ENCODE data around the gene MBD3L2B. TPM values are rescaled to one million over a fixed set of nuclear protein-coding genes. Genes with fewer than 3 reads are reported as not detected.
"Not testable (repeated sequence)": the region's sequence is repeated elsewhere in the genome, so short reads cannot be mapped to it uniquely, and the experiment has no call there.

Gene MBD3L2B
- polyA plus RNA-seq (ENCODE audit: insufficient read length in 4 of 4), result not detected

GRCh38 chr19:7021331-7021730 is at the start of gene MBD3L2B:
MBD3L2B (minus strand) TSS chr19:7021431; CDS start chr19:7021397, 34 bp downstream.
- not testable (repeated sequence) for DNase-seq (ENCODE audit: low read depth in 4 of 4, low spot score in 2 of 4)

DNA sequence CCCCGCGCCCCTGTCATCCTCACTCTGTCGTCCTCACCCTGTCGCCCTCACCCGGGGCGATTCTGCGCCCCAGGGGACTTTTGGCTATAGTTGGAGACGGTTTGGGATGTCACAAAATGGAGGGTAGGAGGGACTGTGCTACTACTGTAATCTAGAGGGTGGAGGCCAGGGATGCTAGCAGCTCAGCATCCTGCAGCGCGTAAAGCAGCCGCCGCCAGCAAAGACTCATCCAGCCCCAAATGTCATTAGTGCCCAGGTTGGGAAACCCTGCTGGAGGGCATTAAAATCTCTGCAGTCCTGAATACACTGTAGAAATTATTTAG is 48.6 kb upstream of the MBD3L2B start:
- DNase-seq (ENCODE audit: low read depth in 4 of 4, low spot score in 2 of 4), result no peak

GRCh38 chr19:7069042-7069903 is 48.0 kb upstream of the MBD3L2B start, which contains the start of gene ZNF557:
ZNF557 (plus strand) TSS chr19:7069703; CDS start chr19:7075075, 5,372 bp downstream.
- peak; percentile 91 to 95 (median 93) for DNase-seq (ENCODE audit: low read depth in 4 of 4, low spot score in 2 of 4)

DNA sequence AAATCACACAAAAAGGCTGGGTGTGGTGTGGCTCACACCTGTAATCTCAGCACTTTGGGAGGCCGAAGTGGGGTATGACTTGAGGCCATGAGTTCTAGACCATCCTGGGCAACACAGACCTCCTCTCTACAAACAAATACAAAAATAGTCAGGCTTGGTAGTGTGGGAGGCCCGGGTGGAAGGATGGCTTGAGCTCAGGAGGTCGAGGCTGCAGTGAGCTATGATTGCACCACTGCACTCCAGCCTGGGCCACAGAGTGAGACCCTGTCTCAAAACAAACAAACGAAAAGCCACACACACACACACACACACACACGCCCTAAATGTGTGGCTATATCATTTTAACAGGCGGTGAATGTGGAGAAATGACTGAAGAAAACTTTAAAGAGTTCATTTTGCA is 47.4 kb upstream of the MBD3L2B start:
- no peak for DNase-seq (ENCODE audit: low read depth in 4 of 4, low spot score in 2 of 4)

DNA sequence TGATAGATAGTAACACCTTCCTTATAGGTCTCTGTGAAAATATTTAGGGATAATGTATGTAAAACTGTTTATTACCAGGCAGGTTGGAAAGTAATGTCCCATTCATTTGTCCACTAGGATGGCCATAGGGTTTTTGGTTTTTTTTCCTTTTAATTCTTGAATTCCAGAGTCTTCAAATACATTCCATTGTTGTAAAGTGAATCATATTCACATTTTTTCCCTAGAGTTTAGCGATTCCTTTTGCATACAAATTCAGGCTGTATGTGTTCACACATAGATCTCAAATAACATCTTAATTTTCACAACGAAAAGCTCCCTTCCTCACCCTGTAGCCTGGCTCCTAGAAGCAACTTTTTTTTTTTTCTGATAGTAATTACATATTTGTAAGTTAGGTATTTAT is 46.5 kb upstream of the MBD3L2B start:
- no peak for DNase-seq (ENCODE audit: low read depth in 4 of 4, low spot score in 2 of 4)

DNA sequence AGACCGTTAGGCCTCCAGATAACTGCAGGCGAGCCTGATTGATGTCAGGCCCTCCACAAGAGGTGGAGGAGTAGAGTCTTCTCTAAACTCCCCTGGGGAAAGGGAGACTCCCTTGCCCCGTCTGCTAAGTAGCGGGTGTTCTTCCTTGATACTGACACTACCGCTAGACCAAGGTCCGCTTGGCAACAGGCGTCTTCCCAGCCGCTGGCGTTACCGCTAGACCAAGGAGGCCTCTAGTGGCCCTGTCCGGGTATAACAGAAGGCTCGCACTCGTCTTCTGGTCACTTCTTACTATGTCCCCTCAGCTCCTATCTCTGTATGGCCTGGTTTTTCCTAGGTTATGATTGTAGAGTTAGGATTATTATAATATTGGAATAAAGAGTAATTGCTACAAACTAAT is 45.9 kb upstream of the MBD3L2B start:
- DNase-seq (ENCODE audit: low read depth in 4 of 4, low spot score in 2 of 4), result not testable (repeated sequence)

DNA sequence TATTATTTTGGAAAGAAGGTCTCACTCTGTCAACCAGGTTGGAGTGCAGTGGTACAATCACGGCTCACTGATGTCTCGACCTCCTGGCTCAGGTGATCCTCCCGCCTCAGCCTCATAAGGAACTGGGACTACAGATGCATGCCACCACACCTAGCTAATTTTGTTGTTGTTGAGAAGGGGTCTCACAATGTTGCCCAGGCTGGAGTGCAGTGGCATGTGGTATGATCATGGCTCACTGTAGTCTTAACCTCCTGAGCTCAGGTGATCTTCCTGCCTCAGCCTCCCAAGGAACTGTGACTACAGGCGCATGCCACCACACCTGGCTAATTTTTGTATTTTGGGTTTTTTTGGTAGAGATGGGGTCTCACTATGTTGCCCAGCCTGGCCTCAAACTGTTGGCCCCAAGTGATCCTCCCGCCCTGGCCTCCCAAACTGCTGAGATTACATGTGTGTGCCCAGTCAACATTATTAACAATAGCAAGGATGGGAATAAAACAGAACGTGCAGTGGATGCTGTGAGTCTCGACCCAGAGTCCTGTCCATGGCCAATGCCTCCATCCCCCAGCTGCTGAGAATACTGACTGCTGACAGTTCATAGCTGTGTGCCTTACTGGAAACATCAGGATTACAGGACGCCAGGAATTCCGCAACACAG is 42.7 kb upstream of the MBD3L2B start:
- no peak for DNase-seq (ENCODE audit: low read depth in 4 of 4, low spot score in 2 of 4)

GRCh38 chr19:7063339-7063738 is 42.1 kb upstream of the MBD3L2B start:
- no peak for DNase-seq (ENCODE audit: low read depth in 4 of 4, low spot score in 2 of 4)

DNA sequence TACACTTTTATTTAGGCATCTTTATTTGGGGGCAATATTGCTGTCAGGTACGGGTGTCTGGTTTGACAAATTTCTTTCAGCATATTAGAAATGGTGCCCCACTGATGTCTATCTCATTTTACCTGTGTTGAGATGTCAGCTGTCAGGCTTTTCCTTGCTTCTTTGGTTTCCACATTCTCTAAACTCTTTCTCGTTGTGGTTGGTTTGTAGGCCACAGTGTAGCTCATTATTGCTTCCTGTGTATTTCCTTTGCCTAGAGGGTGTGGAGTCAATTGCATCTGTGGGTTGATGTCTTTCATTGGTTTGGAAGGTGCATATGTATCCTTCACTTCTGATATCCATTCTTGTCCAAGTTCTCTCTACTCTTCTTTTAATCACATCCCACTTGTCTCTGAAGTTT is 38.7 kb upstream of the MBD3L2B start:
- not testable (repeated sequence) for DNase-seq (ENCODE audit: low read depth in 4 of 4, low spot score in 2 of 4)

GRCh38 chr19:7058576-7058975 is 37.3 kb upstream of the MBD3L2B start, which contains the start of gene MBD3L3:
MBD3L3 (minus strand) TSS chr19:7058676; CDS start chr19:7058605, 71 bp downstream.
- not testable (repeated sequence) for DNase-seq (ENCODE audit: low read depth in 4 of 4, low spot score in 2 of 4)

DNA sequence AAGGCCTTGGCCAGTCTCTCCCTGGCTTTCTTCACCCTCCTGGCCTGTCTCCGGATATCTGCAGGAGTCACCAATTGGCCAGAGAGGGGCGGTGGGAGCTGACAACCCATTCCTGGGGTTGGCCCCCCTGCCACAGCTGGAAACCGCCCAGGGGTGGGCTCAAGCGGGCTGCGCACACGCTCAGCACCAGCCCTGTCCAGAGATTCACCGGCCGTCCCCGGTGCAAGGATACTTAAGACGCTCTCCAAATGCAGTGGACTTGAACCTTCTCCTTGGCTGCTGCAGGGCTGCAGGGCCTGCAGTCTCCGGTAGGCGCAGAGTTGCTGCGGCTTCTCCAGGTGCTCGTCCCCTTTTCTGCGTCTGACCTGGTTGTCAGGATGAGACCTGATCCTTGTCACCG is 35.1 kb upstream of the MBD3L2B start:
- DNase-seq (ENCODE audit: low read depth in 4 of 4, low spot score in 2 of 4), result not testable (repeated sequence)

- DNase-seq (ENCODE audit: low read depth in 4 of 4, low spot score in 2 of 4), result not testable (repeated sequence)
Measured at GRCh38 chr19:7055679-7056078, 34.4 kb upstream of the MBD3L2B start.

DNA sequence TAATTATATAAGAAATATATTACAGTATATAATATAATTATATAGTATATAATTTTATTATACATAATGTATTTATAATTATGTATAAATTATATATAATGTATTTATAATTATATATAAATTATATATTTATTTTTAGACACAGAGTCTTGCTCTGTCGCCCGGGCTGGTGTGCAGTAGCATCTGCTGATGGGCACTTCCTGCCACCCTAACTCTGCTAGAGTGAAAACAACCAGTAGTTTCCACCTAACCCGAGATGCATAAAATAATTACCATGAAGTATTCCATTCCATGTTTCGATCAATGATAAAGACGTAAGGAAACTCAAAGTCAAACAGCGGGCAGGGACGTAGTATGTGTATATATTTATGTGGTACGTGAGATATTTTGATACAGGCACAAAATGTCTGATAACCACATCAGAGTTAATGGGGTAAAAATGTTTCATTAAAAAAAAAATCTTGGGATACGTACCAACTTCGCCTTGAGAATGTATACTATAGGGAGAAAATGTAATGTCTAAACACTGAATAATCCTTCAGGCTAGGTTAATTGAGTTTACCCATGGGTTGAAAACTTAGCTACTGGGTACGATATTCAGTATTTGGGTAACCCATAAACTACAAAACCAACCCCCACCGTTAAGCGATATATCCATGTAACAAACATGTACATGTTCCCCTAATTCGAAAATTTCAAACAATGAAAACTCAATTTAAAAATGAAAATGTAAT is 33.6 kb upstream of the MBD3L2B start:
- not testable (repeated sequence) for DNase-seq (ENCODE audit: low read depth in 4 of 4, low spot score in 2 of 4)

DNA sequence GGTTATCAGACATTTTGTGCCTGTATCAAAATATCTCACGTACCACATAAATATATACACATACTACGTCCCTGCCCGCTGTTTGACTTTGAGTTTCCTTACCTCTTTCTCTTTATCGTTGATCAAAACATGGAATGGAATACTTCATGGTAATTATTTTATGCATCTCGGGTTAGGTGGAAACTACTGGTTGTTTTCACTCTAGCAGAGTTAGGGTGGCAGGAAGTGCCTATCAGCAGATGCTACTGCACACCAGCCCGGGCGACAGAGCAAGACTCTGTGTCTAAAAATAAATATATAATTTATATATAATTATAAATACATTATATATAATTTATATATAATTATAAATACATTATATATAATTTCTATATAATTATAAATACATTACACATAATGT is 31.7 kb upstream of the MBD3L2B start:
- DNase-seq (ENCODE audit: low read depth in 4 of 4, low spot score in 2 of 4), result not testable (repeated sequence)

GRCh38 chr19:7051421-7051820 is 30.2 kb upstream of the MBD3L2B start:
- not testable (repeated sequence) for DNase-seq (ENCODE audit: low read depth in 4 of 4, low spot score in 2 of 4)

DNA sequence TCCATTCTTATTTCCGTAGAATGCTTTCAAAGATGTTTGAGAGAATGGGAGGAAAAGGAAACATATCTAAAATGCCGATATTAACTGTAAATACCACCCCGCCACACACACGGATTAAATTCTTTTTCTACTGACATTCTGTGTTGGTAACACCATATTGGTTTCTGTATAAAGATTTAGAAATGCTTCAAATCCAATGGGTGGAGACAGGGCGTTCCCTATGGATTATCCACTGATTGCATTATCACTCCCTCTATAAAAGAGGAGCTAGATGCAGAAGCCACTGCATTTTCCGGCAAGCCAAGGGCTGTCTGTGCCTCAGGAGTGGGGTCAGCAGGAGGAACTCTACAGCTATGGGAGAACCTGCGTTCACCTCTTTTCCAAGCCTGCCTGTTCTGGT is 27.8 kb upstream of the MBD3L2B start, which contains the start of gene MBD3L2:
Gene MBD3L2 (plus strand): TSS at position 301 of the 400 bp plus-strand sequence. CDS start 53 bp downstream, at position 354.
- not testable (repeated sequence) for DNase-seq (ENCODE audit: low read depth in 4 of 4, low spot score in 2 of 4)

GRCh38 chr19:7041563-7041962 is 20.3 kb upstream of the MBD3L2B start:
- DNase-seq (ENCODE audit: low read depth in 4 of 4, low spot score in 2 of 4), result not testable (repeated sequence)

GRCh38 chr19:7040079-7040478 is 18.8 kb upstream of the MBD3L2B start, which contains the start of gene MBD3L4:
MBD3L4 (minus strand) TSS chr19:7040179; CDS start chr19:7040144, 35 bp downstream.
- DNase-seq (ENCODE audit: low read depth in 4 of 4, low spot score in 2 of 4), result not testable (repeated sequence)

DNA sequence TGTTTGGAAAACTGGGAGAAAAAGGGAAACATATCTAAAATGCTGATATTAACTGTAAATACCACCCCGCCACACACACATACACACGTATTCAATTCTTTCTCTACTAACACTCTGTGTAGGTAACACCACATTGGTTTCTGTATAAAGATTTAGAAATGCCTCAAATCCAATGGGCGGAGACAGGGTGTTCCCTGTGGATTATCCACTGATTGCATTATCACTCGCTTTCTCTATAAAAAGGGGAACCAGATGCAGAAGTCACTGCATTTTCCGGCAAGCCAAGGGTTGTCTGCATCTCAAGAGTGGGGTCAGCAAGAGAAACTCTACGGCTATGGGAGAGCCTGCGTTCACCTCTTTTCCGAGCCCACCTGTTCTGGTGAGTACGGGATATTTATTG is 9.0 kb upstream of the MBD3L2B start, which contains the start of gene MBD3L5:
Gene MBD3L5 (plus strand): TSS at position 301 of the 400 bp plus-strand sequence. CDS start 34 bp downstream, at position 335.
- not testable (repeated sequence) for DNase-seq (ENCODE audit: low read depth in 4 of 4, low spot score in 2 of 4)

DNA sequence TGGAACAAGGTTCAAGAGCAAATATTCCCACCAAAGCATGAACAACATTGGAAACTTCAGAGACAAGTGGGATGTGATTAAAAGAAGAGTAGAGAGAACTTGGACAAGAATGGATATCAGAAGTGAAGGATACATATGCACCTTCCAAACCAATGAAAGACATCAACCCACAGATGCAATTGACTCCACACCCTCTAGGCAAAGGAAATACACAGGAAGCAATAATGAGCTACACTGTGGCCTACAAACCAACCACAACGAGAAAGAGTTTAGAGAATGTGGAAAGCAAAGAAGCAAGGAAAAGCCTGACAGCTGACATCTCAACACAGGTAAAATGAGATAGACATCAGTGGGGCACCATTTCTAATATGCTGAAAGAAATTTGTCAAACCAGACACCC is 7.6 kb upstream of the MBD3L2B start:
- DNase-seq (ENCODE audit: low read depth in 4 of 4, low spot score in 2 of 4), result not testable (repeated sequence)
